Aorta (tissue), 5 donors: Measurements from ENCODE around the gene IQSEC1. TPM values are rescaled to one million over a fixed set of nuclear protein-coding genes. Genes with fewer than 3 reads are reported as not detected.

ENCODE experiments used
- ATAC-seq: fragments of 200-7000 bp; cut with Tn5 transposase; one replicate; pipeline ENCODE4 v1.9.1; 2022; ENCODE audit warnings: moderate library complexity; ENCODE audit not compliant: low FRiP score
- DNase-seq, 2 donors: peaks; one replicate each; pipeline ENCODE4 v3.0.0-alpha.2; 2020
- H3K27ac ChIP-seq, 2 donors: one replicate each; pipeline ENCODE4 v1.5.1; 2013; ENCODE audit warnings: low read length in 2 of 2, mild to moderate bottlenecking in 2 of 2, moderate library complexity in 2 of 2, control low read depth in 1 of 2, inconsistent platforms in 1 of 2, low read depth in 1 of 2
- H3K27me3 ChIP-seq, 2 donors: one replicate each; pipeline ENCODE4 v1.6.1; 2013; ENCODE audit warnings: control low read depth in 1 of 2, low read length in 1 of 2, mild to moderate bottlenecking in 1 of 2, moderate library complexity in 1 of 2; ENCODE audit not compliant: insufficient read depth in 2 of 2, control insufficient read depth in 1 of 2
- H3K36me3 ChIP-seq, 2 donors: one replicate each; pipeline ENCODE4 v1.6.1; 2013; ENCODE audit warnings: control low read depth in 1 of 2, low read length in 1 of 2, mild to moderate bottlenecking in 1 of 2; ENCODE audit not compliant: insufficient read depth in 2 of 2, control insufficient read depth in 1 of 2
- H3K4me1 ChIP-seq, 2 donors: one replicate each; pipeline ENCODE4 v1.6.1; 2013; ENCODE audit warnings: low read length in 2 of 2, control low read depth in 1 of 2, mild to moderate bottlenecking in 1 of 2, moderate library complexity in 1 of 2; ENCODE audit not compliant: insufficient read depth in 2 of 2, control insufficient read depth in 1 of 2
- H3K4me3 ChIP-seq, 2 donors: one replicate each; pipeline ENCODE4 v1.5.1; 2013; ENCODE audit warnings: low read length in 2 of 2, control low read depth in 1 of 2, mild to moderate bottlenecking in 1 of 2
- H3K9me3 ChIP-seq: one replicate; pipeline ENCODE4 v1.6.1; 2013; ENCODE audit warnings: mild to moderate bottlenecking, low read length; ENCODE audit not compliant: control insufficient read depth
- WGBS, 2 donors: extraction: QIAGEN DNeasy Blood & Tissue Kit; methylation state at CpG; one replicate each; pipeline ENCODE4 v1.1.7; 2013; 5-methylcytosine and 5-hydroxymethylcytosine counted together
- intact Hi-C, 2 donors: fragments of 100-400 bp; cut with DNase I; formaldehyde crosslinking; loops; one replicate each; pipeline versions ENCODE4 v1.14.2 to v1.15.0; 2022
- polyA plus RNA-seq, 2 donors: library from polyadenylated mRNA; stranded (reverse); fragments of 200-250 nt; gene quantifications; one replicate each; pipeline ENCODE4 v1.2.3, GENCODE V29; 2013
- total RNA-seq, 2 donors: library from RNA; stranded (reverse); fragmentation: NEBNext Ultra II Directional; extraction: Animal tissue kit (Norgen Biotek cat#: 25700); gene quantifications; one replicate each; pipeline ENCODE4 v1.2.1, GENCODE V29; 2021
- donor health status: healthy with polysubstance abuse.
- donor health status: Bipolar disorder and iron deficiency.
- donor health status: DM: no; HTN: no; CAD: no.
- donor health status: DM: no; HTN: no; CAD: no.
- donor health status: DM: yes; HTN: yes; CAD: no.

The IQSEC1 gene
- total and polyA plus RNA-seq, 4 donors, result 12.6 to 84.7 (median 49.9) TPM

DNA sequence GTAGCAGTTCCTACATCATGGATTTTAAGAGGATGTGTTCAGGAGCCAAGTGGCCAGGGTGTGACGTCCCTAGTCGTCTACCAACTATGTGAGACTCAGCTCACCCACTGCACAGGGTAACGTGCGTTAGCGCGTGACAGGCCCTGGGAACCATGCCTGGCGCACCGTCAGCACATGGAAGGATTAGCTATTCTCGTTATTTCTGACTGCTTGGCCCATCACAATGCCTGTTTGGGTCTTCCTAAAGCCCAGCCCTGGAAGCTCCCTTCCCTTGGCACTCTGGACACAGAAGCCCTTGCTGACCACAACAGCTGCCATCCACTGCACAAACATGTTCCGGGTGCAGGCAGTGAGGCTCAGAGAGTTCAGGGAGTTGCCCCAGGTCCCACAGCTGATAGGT is 140.9 kb downstream of the IQSEC1 start:
- intact Hi-C loops, result loop anchor here in 1 of 2 donors (5.0 kb wide), 1 partner anchor 35 kb away; no protein-coding TSS in a partner anchor
- H3K4me1 ChIP-seq, result peaks cover 0 to 2% of the 10 kb centered on the region in 2 donors
- no peaks in the 10 kb centered on the region for H3K27me3 ChIP-seq
- no peaks in the 10 kb centered on the region for H3K9me3 ChIP-seq
- no peak for ATAC-seq
- no peak overlapping the region for H3K27ac ChIP-seq
- H3K4me3 ChIP-seq, result no peak overlapping the region
- DNase-seq, result no peak
- WGBS, 2 donors, result 52 to 61% methylated on average over 10 of the region's 10 CpGs
- H3K36me3 ChIP-seq, result no peaks in the 10 kb centered on the region

- Histone ChIP-seq H3K4me1 (peaks cover 0 to 2% of the 10 kb centered on the region in 2 donors), H3K4me3 (no peak overlapping the region), H3K27me3 (no peaks in the 10 kb centered on the region), H3K27ac (no peak overlapping the region), H3K36me3 (no peaks in the 10 kb centered on the region), H3K9me3 (no peaks in the 10 kb centered on the region)
- ATAC-seq (no peak), DNase-seq (no peak)
- 83 to 84% methylated on average over 14 of the region's 14 CpGs for WGBS, 2 donors
- intact Hi-C loops, result loop anchor here in 1 of 2 donors (5.0 kb wide), 1 partner anchor 36 kb away; no protein-coding TSS in a partner anchor
Measured at GRCh38 chr3:12931273-12931905, 141.8 kb downstream of the IQSEC1 start.

GRCh38 chr3:12929801-12930200 is 143.4 kb downstream of the IQSEC1 start:
- no peak overlapping the region for H3K4me3 ChIP-seq
- WGBS, 2 donors, result 82 to 83% methylated on average over 6 of the region's 6 CpGs

DNA sequence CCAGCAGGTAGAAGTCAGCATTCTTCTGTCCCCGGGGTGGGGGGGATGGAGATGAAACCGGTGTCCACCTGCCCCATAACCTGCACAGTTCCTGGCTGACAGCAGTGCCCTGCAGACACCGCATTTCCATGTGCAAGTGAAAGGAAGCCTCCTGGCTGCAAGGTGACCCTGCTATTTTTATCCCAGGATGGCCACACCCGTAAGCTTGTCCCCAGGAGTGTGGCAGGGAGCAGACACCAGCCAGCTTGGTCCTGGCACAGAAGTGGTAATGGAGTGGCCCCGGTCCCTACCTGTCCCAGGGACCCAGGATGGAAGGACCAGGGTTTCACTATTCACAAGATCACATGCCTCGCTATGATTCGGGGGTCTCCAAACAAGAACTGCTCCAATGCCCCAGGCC is 146.6 kb downstream of the IQSEC1 start:
- DNase-seq, result no peak
- peaks cover 0 to 7% of the 10 kb centered on the region in 2 donors for H3K36me3 ChIP-seq
- no peaks in the 10 kb centered on the region for H3K27me3 ChIP-seq
- H3K4me1 ChIP-seq, result no peaks in the 10 kb centered on the region
- 81 to 85% methylated on average over 7 of the region's 7 CpGs for WGBS, 2 donors
- no peak overlapping the region for H3K27ac ChIP-seq
- no peak overlapping the region for H3K4me3 ChIP-seq
- intact Hi-C loops, result no loop called here
- no peaks in the 10 kb centered on the region for H3K9me3 ChIP-seq
- no peak for ATAC-seq

More at GRCh38 chr3:12929801-12930200, 143.4 kb downstream of the IQSEC1 start:
- Histone ChIP-seq H3K36me3 (peaks cover 0 to 4% of the 10 kb centered on the region in 2 donors), H3K4me1 (peaks cover 0 to 2% of the 10 kb centered on the region in 2 donors), H3K27me3 (no peaks in the 10 kb centered on the region), H3K27ac (no peak overlapping the region), H3K9me3 (no peaks in the 10 kb centered on the region)
- intact Hi-C loops, result loop anchor here in 1 of 2 donors (5.0 kb wide), 1 partner anchor 38 kb away; no protein-coding TSS in a partner anchor
- DNase-seq (no peak), ATAC-seq (no peak)

DNA sequence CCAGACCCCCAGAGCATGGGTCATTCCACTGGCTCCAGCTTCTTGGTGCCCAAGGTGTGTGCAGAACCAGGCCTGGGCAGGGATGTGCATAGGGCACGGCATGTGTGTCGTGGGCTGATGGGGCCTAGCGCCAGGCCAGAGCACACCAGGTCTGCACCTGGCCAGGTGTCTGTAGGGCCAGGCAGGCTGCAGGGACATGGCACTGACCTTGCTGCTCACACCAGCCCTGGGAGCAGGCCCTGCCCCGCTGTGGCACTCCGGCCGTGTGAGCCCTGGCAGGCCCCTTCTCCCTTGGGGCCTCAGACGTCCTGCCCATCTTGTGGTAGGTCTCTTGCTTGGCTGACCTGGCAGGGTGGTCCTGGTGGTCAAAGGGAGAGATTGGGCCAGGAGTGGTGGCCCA is 147.6 kb downstream of the IQSEC1 start:
- H3K4me1 ChIP-seq, result no peaks in the 10 kb centered on the region
- DNase-seq (no peak), ATAC-seq (no peak)
- intact Hi-C loops, result no loop called here
- H3K27me3 ChIP-seq, result no peaks in the 10 kb centered on the region
- WGBS, 2 donors, result 78 to 81% methylated on average over 7 of the region's 7 CpGs
- no peaks in the 10 kb centered on the region for H3K9me3 ChIP-seq
- no peak overlapping the region for H3K4me3 ChIP-seq
- H3K27ac ChIP-seq, result no peak overlapping the region
- H3K36me3 ChIP-seq, result peaks cover 0 to 14% of the 10 kb centered on the region in 2 donors

GRCh38 chr3:12924437-12924836 is 148.8 kb downstream of the IQSEC1 start:
- no peaks in the 10 kb centered on the region for H3K4me1 ChIP-seq
- WGBS, 2 donors, result 92 to 93% methylated on average over 22 of the region's 22 CpGs
- H3K27ac ChIP-seq, result no peak overlapping the region
- no peak for DNase-seq
- H3K36me3 ChIP-seq, result peaks cover 0 to 14% of the 10 kb centered on the region in 2 donors
- no peak for ATAC-seq
- H3K27me3 ChIP-seq, result no peaks in the 10 kb centered on the region
- intact Hi-C loops, result no loop called here
- H3K4me3 ChIP-seq, result no peak overlapping the region
- H3K9me3 ChIP-seq, result no peaks in the 10 kb centered on the region

GRCh38 chr3:12922881-12923431 is 150.3 kb downstream of the IQSEC1 start:
- H3K36me3 ChIP-seq, result peaks cover 0 to 14% of the 10 kb centered on the region in 2 donors
- 84 to 87% methylated on average over 11 of the region's 11 CpGs for WGBS, 2 donors
- DNase-seq, result no peak

GRCh38 chr3:12922306-12922705 is 150.9 kb downstream of the IQSEC1 start:
- Histone ChIP-seq H3K27ac (no peak overlapping the region), H3K27me3 (no peaks in the 10 kb centered on the region), H3K9me3 (no peaks in the 10 kb centered on the region), H3K4me3 (no peak overlapping the region), H3K36me3 (peaks cover 0 to 14% of the 10 kb centered on the region in 2 donors), H3K4me1 (no peaks in the 10 kb centered on the region)
- DNase-seq (no peak), ATAC-seq (no peak)
- intact Hi-C loops, result no loop called here
- WGBS, 2 donors, result 45 to 60% methylated on average over 7 of the region's 7 CpGs

More at GRCh38 chr3:12922881-12923431, 150.3 kb downstream of the IQSEC1 start:
- H3K4me3 ChIP-seq, result no peak overlapping the region
- H3K9me3 ChIP-seq, result no peaks in the 10 kb centered on the region
- H3K27ac ChIP-seq, result no peak overlapping the region
- no peaks in the 10 kb centered on the region for H3K4me1 ChIP-seq
- intact Hi-C loops, result no loop called here
- no peaks in the 10 kb centered on the region for H3K27me3 ChIP-seq
- no peak for ATAC-seq

GRCh38 chr3:12921736-12922135 is 151.5 kb downstream of the IQSEC1 start:
- Histone ChIP-seq H3K36me3 (peaks cover 0 to 14% of the 10 kb centered on the region in 2 donors), H3K27ac (no peak overlapping the region), H3K9me3 (no peaks in the 10 kb centered on the region), H3K4me1 (no peaks in the 10 kb centered on the region), H3K4me3 (no peak overlapping the region), H3K27me3 (no peaks in the 10 kb centered on the region)
- 91% methylated on average over 8 of the region's 8 CpGs for WGBS, 2 donors
- ATAC-seq (no peak), DNase-seq (no peak)
- intact Hi-C loops, result no loop called here
